T-helper 17 cell (primary cell): ENCODE data around the gene IGLL5. TPM values are rescaled to one million over a fixed set of nuclear protein-coding genes. Genes with fewer than 3 reads are reported as not detected.
"Not testable (repeated sequence)": the region's sequence is repeated elsewhere in the genome, so short reads cannot be mapped to it uniquely, and the experiment has no call there.

Experiments
- ATAC-seq: fragments of 150-1000 bp; cut with Tn5 transposase; 2 replicates; pipeline ENCODE4 v1.10.0; 2021; ENCODE audit warnings: mild to moderate bottlenecking, moderate library complexity
- DNase-seq, 3 donors: peaks; one replicate each; pipeline versions ENCODE4 v3.0.0 to v3.0.0-alpha.2; 2020 to 2021
- H3K9me3 ChIP-seq: one replicate; pipeline ENCODE4 v1.7.0; 2013; ENCODE audit warnings: low read length, mild to moderate bottlenecking; ENCODE audit not compliant: control insufficient read depth, poor library complexity, severe bottlenecking
- H3K27ac Mint-ChIP-seq: one replicate; pipeline ENCODE4 v1.8.0; 2022; ENCODE audit warnings: mild to moderate bottlenecking, moderate library complexity, mixed read lengths
- H3K27me3 Mint-ChIP-seq: one replicate; pipeline ENCODE4 v1.8.0; 2022; ENCODE audit warnings: mixed read lengths
- H3K36me3 Mint-ChIP-seq: one replicate; pipeline ENCODE4 v1.8.0; 2022; ENCODE audit warnings: low read depth, mixed read lengths
- H3K4me1 Mint-ChIP-seq: one replicate; pipeline ENCODE4 v1.8.0; 2022; ENCODE audit warnings: mild to moderate bottlenecking, mixed read lengths
- H3K4me3 Mint-ChIP-seq: one replicate; pipeline ENCODE4 v1.8.0; 2022; ENCODE audit warnings: mild to moderate bottlenecking, moderate library complexity, mixed read lengths
- total RNA-seq, 4 donors: library from RNA in 2 of 4; stranded (reverse) in 2 of 4; gene quantifications; one replicate each; pipeline ENCODE4 v1.2.3 and lab custom pipeline; 2022 to 2026

The IGLL5 gene
- total RNA-seq, 2 donors from 2014 or later = 1.9 TPM; not detected in 1

DNA sequence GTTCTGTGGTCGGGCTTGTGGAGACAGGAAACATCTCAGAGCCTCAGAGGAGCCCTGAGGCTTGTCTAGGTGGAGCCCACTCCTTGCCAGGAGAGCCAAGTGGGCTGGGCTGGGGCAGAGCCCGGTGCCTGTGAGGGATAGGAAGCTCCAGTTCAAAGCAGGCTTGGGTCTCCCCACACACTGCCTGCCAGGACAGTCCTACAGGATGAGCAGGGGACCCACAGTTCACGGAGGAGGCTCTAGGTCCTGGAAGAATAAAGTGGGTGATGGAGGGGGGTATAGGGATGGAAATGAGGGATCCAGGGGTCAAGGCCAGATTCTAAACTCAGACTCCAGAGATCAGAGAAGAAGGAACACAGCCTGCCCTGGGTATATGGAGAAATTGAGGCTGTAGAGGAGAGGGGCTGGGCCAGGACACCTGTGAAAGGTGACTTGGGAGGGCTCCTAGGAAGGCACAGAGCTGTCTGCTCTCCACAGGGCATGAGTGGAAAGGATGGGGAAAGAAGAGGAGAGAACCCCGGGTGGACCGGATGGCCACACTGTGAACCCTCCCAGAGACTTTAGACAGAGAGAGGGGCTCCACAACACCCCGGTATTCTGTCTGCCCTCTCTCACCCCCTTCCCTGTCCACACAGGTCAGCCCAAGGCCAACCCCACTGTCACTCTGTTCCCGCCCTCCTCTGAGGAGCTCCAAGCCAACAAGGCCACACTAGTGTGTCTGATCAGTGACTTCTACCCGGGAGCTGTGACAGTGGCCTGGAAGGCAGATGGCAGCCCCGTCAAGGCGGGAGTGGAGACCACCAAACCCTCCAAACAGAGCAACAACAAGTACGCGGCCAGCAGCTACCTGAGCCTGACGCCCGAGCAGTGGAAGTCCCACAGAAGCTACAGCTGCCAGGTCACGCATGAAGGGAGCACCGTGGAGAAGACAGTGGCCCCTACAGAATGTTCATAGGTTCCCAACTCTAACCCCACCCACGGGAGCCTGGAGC, 7.4 kb downstream of the IGLL5 start:
- Mint-ChIP-seq H3K4me1 (peaks cover 10% of the 10 kb centered on the region), H3K27me3 (peaks cover 57% of the 10 kb centered on the region), H3K27ac (no peak overlapping the region), H3K4me3 (no peak overlapping the region), H3K36me3 (peaks cover 10% of the 10 kb centered on the region)
- no peak for DNase-seq
- no peaks in the 10 kb centered on the region for H3K9me3 ChIP-seq
- ATAC-seq = no peak

GRCh38 chr22:22895776-22896445, 8.3 kb downstream of the IGLL5 start:
- Mint-ChIP-seq H3K27ac (peak overlapping the region; percentile 6), H3K4me3 (no peak overlapping the region), H3K36me3 (peaks cover 10% of the 10 kb centered on the region), H3K4me1 (peaks cover 10% of the 10 kb centered on the region), H3K27me3 (peaks cover 57% of the 10 kb centered on the region)
- no peaks in the 10 kb centered on the region for H3K9me3 ChIP-seq
- DNase-seq (no peak), ATAC-seq (no peak)

DNA sequence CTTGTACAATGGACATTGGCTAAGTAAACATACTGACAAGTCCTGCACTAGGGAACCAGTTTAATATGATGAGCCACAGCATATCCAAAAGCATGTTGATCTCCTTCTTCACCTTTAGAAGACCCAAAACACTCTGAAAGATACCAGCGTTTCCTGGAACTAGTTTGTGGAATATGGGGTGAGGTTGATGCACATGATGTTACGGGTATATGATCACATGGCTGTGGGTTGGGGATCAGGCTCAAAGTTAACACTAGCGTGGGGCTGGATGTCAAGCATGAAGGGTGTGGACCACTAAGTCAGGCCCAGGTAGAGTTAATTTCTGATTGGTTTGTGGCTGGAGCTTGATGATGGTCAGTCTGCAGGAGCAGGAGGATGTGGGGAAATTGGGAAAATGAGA, 9.0 kb downstream of the IGLL5 start:
- no peaks in the 10 kb centered on the region for H3K9me3 ChIP-seq
- H3K27ac Mint-ChIP-seq = peak overlapping the region; percentile 6
- H3K4me1 Mint-ChIP-seq = peaks cover 10% of the 10 kb centered on the region
- ATAC-seq (no peak), DNase-seq (peak in 1 of 3 donors; percentile 1)
- H3K27me3 Mint-ChIP-seq = peaks cover 55% of the 10 kb centered on the region
- no peak overlapping the region for H3K4me3 Mint-ChIP-seq
- peaks cover 10% of the 10 kb centered on the region for H3K36me3 Mint-ChIP-seq

DNA sequence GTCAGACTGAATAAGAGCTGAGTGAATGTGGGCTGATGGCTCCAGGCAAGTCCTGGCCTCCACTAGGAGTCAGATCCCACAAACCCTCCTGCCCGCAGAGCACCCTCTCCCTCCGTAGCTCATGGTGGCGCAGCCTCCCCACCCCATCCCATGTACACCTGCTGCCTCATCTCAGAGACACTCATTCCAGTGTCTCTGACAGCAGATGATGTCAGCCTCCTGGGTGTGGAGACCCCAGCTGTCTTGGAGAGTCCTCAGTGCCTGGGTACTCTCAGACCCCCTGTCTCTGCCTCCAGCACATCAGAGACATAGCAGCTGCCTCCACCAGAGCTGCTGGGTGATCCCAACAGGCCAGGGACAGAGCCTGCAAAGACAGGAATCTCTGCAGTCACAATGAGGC, 9.5 kb downstream of the IGLL5 start:
- no peak for ATAC-seq

DNA sequence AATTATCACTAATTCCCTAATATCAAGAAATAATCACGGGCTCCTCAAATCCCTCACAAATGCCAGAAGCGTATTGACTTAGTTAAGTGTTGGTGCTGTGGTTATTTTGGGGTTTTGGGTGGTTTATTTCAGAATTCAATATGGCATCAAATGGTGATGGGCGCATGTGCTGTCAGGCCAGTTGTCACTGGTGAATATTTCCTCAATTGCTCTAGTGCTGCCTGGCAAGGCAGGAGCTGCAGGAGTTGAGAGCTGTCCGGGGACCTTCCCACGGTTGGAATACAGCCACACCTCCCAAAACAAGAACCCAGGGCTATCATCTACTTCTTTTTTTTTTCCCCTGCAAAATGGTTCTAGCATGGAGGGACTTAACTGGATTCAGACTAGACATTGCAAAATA, 10.3 kb downstream of the IGLL5 start:
- Mint-ChIP-seq H3K27ac (no peak overlapping the region), H3K4me3 (no peak overlapping the region), H3K4me1 (peaks cover 4% of the 10 kb centered on the region), H3K36me3 (peaks cover 4% of the 10 kb centered on the region), H3K27me3 (peaks cover 45% of the 10 kb centered on the region)
- no peaks in the 10 kb centered on the region for H3K9me3 ChIP-seq
- no peak for DNase-seq
- ATAC-seq = no peak

More for the DNA sequence above, 9.5 kb downstream of the IGLL5 start:
- DNase-seq = no peak
- peaks cover 10% of the 10 kb centered on the region for H3K4me1 Mint-ChIP-seq
- H3K36me3 Mint-ChIP-seq = peaks cover 10% of the 10 kb centered on the region
- no peak overlapping the region for H3K27ac Mint-ChIP-seq
- peaks cover 54% of the 10 kb centered on the region for H3K27me3 Mint-ChIP-seq
- no peaks in the 10 kb centered on the region for H3K9me3 ChIP-seq
- H3K4me3 Mint-ChIP-seq = no peak overlapping the region

DNA sequence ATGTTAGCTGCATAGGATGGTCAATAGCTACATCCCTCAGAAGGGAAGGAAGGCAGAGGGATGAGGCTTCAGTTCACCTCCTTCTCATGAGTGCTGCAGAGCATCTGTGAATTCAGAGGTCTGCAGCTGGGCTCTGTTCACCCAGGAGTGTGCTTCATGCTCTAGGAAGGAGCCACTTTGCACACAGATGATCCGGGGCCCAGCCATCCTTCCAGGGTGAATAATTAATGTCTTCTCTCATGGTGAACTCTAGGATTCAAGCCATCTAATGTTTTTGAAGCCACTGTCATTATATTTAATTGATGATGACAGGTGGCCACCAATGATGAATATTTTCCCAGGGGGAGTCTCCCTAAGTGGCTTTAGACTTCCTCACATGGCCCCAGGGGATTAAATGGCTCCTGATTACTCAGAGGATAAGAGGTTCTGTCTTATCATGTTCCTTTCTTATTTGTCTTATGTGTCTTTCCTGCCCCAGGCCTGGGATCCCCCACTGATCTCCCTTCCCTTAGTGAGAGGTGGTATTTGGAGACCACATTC, 10.9 kb downstream of the IGLL5 start:
- H3K4me1 Mint-ChIP-seq, H3K9me3 ChIP-seq, H3K36me3 Mint-ChIP-seq, DNase-seq, H3K27ac Mint-ChIP-seq, H3K4me3 Mint-ChIP-seq, ATAC-seq: not testable (repeated sequence)
- peaks cover 42% of the 10 kb centered on the region for H3K27me3 Mint-ChIP-seq

- H3K4me3 Mint-ChIP-seq, H3K27ac Mint-ChIP-seq, H3K9me3 ChIP-seq, H3K4me1 Mint-ChIP-seq, H3K36me3 Mint-ChIP-seq, ATAC-seq: not testable (repeated sequence)
- peak in 1 of 3 donors; percentile 1 for DNase-seq
- peaks cover 36% of the 10 kb centered on the region for H3K27me3 Mint-ChIP-seq
Observed at GRCh38 chr22:22899342-22900080, 11.9 kb downstream of the IGLL5 start.

DNA sequence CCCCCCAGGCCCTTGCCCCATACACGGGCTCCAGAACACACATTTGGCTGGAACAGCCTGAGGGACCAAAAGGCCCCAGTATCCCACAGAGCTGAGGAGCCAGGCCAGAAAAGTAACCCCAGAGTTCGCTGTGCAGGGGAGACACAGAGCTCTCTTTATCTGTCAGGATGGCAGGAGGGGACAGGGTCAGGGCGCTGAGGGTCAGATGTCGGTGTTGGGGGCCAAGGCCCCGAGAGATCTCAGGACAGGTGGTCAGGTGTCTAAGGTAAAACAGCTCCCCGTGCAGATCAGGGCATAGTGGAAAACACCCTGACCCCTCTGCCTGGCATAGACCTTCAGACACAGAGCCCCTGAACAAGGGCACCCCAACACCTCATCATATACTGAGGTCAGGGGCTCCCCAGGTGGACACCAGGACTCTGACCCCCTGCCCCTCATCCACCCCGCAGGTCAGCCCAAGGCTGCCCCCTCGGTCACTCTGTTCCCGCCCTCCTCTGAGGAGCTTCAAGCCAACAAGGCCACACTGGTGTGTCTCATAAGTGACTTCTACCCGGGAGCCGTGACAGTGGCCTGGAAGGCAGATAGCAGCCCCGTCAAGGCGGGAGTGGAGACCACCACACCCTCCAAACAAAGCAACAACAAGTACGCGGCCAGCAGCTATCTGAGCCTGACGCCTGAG, 13.1 kb downstream of the IGLL5 start:
- not testable (repeated sequence) for ATAC-seq, H3K4me1 Mint-ChIP-seq

GRCh38 chr22:22901578-22902218, 14.1 kb downstream of the IGLL5 start:
- Mint-ChIP-seq H3K4me1 (no peaks in the 10 kb centered on the region), H3K27ac (no peak overlapping the region), H3K36me3 (peaks cover 2% of the 10 kb centered on the region), H3K27me3 (peaks cover 16% of the 10 kb centered on the region), H3K4me3 (no peak overlapping the region)
- H3K9me3 ChIP-seq = no peaks in the 10 kb centered on the region
- no peak for DNase-seq
- no peak for ATAC-seq

More for the DNA sequence above, 13.1 kb downstream of the IGLL5 start:
- H3K9me3 ChIP-seq, H3K36me3 Mint-ChIP-seq, DNase-seq, H3K27ac Mint-ChIP-seq, H3K4me3 Mint-ChIP-seq: not testable (repeated sequence)
- peaks cover 25% of the 10 kb centered on the region for H3K27me3 Mint-ChIP-seq

- no peaks in the 10 kb centered on the region for H3K9me3 ChIP-seq
- H3K27me3 Mint-ChIP-seq = peaks cover 20% of the 10 kb centered on the region
- DNase-seq = no peak
- ATAC-seq = no peak
- no peak overlapping the region for H3K27ac Mint-ChIP-seq
- H3K4me3 Mint-ChIP-seq = no peak overlapping the region
- H3K4me1 Mint-ChIP-seq = no peaks in the 10 kb centered on the region
- H3K36me3 Mint-ChIP-seq = peaks cover 2% of the 10 kb centered on the region
Observed at GRCh38 chr22:22902247-22903001, 14.8 kb downstream of the IGLL5 start.

DNA sequence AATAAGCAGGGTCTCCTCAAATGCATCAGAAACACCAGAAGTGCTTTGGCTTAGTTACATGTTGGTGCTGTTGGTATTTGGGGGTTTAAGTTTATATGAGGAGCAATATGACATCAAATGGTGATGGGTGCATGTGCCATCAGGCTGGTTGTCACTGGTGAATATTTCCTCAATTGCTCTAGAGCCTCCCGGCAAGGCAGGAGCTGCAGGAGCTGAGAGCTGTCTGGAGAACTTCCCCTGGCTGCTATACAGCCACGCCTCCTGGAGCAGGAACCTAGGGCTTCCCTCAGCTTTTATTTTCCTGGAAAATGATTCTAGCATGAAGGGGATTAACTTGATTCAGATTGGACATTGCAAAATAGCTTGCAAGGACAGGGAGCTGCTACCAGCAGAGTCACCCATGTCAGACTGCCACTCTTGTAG, 15.8 kb downstream of the IGLL5 start:
- ATAC-seq = no peak
- peaks cover 3% of the 10 kb centered on the region for H3K4me1 Mint-ChIP-seq
- H3K36me3 Mint-ChIP-seq = peaks cover 2% of the 10 kb centered on the region
- H3K27ac Mint-ChIP-seq = no peak overlapping the region
- no peaks in the 10 kb centered on the region for H3K9me3 ChIP-seq
- no peak overlapping the region for H3K4me3 Mint-ChIP-seq
- DNase-seq = no peak
- H3K27me3 Mint-ChIP-seq = peaks cover 21% of the 10 kb centered on the region
